Heart left ventricle (tissue), 13 donors: ENCODE results near the gene SLC2A4RG.

Experiments
- POLR2A ChIP-seq, 2 donors: fragments of 450-650 bp; IDR thresholded peaks; one replicate each; pipeline ENCODE4 v1.6.1; 2017; ENCODE audit warnings: antibody characterized with exemption in 2 of 2, mild to moderate bottlenecking in 2 of 2, moderate library complexity in 2 of 2
- TF ChIP-seq, protein P1 (sequence below), 12 donors: fragments of 200-600 bp; sonication (generic) in 4 of 12; IDR thresholded peaks; one replicate each; pipeline versions ENCODE4 v1.5.0 to v1.8.0; 2018 to 2022; ENCODE audit warnings: antibody characterized with exemption in 12 of 12, mild to moderate bottlenecking in 5 of 12
- donor health status: ischemic (EF 13 %, LVEDD 7.1; RV severe dilation, severe dysfunction).
- donor health status: DM: no; HTN: yes; CAD: no.
- donor health status: DM: no; HTN: no; CAD: no.
- donor health status: ischemic (EF 25% LVEDD 6.9; RV normal size, moderate dysfunction).
- donor health status: ischemic (EF 25% LVEDD 5.7; RV mildly dilated, moderate dysfunction).
- donor health status: ischemic (EF 35%, LVEDD 5.7; RV mildly dilated, moderate dysfunction).
- donor health status: nonischemic (EF 11% LVEDD 7.7; RV severe dilation, severe dysfunction).
- donor health status: DM: yes; HTN: yes; CAD: no.
- donor health status: PGD.
- donor health status: ischemic (EF 29% LVEDD 5.4; RV normal size, mild dysfunction).
- donor health status: nonischemic (EF 23%, LVEDD 6.1; RV moderate dilation, normal function).

DNA sequence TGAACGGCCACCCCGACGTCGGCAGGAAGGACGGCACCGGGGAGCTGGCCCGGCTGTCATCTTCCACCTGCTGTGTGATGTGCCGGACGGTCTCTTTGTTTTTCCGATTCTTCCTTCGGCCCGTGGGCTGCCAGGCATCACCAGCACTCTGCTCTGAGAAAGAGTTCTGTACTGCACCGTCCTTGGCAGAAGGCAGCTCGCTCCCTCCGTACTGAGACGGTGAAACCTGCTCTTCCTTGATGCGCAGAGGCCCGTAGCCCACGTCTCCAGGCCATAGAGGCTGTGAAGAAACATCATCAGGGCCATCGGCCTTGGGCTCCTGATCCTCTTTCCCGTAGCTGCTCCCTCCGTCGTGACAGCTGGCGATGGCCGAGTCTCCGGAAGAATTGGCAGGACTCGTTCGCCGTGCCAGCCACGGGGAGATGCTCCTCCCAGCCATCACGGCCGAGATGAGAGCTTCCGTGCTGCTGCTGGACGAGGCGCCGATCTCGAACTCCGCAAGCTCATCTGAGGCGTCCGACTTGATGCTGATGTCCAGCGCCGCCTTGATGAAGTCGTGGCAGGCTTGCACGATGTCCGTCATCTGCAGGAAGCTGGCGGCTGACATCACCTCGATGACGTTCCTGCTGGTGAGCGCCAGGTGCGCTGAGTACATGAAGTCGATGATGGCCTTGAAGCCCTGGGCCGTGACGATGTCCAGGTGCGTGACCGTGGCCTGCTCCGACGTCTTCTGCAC, 50.4 kb downstream of the SLC2A4RG start:
- TF ChIP-seq, protein P1, sequence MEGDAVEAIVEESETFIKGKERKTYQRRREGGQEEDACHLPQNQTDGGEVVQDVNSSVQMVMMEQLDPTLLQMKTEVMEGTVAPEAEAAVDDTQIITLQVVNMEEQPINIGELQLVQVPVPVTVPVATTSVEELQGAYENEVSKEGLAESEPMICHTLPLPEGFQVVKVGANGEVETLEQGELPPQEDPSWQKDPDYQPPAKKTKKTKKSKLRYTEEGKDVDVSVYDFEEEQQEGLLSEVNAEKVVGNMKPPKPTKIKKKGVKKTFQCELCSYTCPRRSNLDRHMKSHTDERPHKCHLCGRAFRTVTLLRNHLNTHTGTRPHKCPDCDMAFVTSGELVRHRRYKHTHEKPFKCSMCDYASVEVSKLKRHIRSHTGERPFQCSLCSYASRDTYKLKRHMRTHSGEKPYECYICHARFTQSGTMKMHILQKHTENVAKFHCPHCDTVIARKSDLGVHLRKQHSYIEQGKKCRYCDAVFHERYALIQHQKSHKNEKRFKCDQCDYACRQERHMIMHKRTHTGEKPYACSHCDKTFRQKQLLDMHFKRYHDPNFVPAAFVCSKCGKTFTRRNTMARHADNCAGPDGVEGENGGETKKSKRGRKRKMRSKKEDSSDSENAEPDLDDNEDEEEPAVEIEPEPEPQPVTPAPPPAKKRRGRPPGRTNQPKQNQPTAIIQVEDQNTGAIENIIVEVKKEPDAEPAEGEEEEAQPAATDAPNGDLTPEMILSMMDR (IDR thresholded peaks at IDR 0.05), result no peak
- TF ChIP-seq POLR2A (IDR thresholded peaks at IDR 0.05), result no peak
